HG02943 (cell line): ENCODE measurements around the gene DIDO1.

Experiments
- ATAC-seq: cut with Tn5 transposase; IDR thresholded peaks from one replicate; pipeline ENCODE4 v1.9.1; 2021; ENCODE audit warnings: mild to moderate bottlenecking, low read depth, moderate library complexity; ENCODE audit not compliant: unreplicated experiment

The DIDO1 gene

DNA sequence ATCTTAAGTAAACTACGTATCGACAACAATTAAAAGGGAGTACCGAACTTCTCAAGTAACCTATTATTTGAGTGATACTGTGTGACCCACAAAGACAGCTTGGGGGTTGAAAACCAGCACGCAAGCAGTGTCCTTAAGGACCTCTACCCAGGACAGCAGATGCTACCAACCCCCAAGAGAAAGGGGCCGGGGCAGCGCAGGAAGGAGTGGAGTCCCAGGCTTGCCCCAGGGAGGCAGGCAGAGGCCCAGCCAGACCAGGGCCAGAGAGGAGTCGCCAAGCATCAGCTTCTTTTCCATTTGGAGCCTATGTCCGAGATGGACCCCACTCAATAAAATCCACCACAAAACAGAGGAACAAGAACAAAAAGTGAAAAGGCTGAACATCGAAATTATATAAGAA, 11.9 kb downstream of the DIDO1 start:
- no peak for ATAC-seq

DNA sequence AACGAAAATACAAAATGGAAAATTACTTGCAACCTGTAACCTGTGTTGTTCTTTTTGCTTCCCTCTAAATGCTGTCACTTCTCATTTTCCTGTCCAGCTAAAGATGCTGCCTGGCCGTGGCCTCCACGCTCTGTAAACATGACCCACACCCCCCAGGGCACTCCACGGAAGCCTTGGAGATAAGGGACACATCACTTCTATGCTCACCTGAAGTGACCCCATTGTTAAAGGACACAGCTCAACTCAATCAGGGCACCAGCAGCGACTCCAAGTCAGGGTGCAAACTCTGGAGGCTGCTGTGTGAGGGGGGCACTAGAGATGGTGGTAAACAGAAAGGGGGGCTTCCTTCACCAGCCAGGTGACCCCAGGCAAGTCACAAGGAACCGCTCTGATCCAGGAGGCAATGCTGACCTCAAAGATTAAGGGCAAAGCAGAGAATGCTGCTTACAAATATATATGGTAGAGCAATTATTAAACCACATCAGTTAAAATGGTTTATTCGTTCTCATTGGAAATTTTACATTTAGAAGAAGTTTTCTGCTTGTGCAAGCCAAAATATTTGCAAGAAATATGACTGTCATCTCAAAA, 13.2 kb downstream of the DIDO1 start:
- ATAC-seq: no peak

DNA sequence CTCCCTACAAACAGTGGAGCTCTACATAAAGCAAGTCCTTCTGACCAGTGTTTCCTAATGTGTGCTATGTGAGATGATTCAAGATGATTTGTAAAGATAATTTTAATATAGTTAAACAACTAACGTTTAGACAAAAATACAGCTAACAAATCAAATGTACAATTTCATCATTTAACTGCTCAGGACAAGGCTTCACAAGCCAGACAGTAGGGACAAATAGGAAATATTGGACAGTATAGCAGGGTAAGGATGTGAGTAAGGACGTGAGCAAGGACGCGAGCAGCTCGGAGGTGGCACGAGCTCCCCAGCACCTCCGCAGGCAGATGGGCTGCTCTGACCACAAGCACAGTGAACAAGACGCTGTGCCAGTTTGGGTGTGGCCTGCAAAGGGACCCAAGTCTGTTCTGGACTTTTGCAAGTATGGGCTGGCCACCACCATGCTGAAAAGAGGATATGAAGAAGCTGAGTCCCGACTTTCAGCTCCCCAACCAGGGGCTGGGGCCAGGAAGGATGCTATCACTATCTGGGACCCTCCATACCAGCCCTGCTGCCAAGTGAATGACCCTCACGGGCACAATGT, 14.5 kb downstream of the DIDO1 start:
- no peak for ATAC-seq

DNA sequence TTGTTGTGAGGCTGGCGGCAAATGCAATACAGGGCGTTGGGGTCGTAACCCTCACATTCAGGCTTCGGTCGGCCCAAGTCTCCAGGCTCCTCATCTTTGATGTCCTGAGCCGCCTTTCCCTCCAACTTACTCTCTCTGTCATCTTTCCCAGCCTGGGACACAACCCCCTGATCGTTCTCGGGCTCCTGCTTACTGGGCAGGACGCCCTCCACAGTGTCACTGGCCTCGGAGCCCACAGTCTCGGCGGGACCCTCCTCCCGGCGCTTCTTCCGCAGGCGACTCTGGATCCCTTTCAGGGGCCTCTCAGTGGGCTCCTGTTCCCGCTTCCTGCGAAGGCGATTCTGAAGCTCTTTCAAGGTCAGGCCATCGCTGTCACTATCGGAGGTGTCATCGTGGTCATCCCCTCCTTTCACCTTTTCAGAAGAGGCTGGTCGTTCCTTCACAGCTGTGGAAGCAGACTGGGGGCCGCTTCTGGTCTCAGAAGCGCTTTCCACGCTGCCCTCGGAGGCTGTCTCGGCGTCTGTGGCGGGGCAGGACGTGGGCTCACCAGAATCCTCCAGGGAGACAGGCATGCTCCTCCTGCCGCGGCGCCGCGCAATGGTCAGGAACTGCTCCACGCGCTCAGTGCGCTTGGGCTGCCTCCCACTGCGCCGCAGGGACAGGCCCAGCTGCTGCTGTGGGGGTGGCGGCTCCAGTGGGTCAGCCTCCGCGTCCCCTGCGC, 15.4 kb downstream of the DIDO1 start:
- ATAC-seq: no peak

DNA sequence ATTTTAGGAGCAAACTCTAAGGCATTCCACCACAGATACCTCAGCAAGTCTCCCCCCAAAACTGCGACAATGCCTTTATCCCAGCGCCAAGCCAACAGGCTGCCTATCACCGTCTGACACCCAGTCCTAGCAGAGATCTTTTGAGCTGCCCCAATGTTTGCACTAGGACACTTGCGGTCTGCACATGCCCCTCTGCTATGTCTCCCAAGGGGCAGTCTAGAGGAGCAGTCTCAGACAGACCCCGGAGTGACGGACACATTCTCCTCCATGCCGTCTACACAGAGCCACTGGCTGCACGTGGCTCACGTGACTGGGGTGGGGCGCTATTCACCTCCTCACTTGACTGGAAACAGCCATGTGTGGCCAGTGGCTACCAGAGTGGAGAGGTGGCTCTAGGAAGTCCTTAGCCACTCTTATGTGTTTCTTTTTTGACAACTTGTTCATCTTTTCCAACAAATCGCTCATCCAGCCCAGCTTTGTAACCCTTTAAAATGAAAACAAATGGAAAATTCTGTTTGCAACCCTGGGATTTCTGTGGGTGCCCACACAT, 16.0 kb downstream of the DIDO1 start:
- ATAC-seq: no peak

DNA sequence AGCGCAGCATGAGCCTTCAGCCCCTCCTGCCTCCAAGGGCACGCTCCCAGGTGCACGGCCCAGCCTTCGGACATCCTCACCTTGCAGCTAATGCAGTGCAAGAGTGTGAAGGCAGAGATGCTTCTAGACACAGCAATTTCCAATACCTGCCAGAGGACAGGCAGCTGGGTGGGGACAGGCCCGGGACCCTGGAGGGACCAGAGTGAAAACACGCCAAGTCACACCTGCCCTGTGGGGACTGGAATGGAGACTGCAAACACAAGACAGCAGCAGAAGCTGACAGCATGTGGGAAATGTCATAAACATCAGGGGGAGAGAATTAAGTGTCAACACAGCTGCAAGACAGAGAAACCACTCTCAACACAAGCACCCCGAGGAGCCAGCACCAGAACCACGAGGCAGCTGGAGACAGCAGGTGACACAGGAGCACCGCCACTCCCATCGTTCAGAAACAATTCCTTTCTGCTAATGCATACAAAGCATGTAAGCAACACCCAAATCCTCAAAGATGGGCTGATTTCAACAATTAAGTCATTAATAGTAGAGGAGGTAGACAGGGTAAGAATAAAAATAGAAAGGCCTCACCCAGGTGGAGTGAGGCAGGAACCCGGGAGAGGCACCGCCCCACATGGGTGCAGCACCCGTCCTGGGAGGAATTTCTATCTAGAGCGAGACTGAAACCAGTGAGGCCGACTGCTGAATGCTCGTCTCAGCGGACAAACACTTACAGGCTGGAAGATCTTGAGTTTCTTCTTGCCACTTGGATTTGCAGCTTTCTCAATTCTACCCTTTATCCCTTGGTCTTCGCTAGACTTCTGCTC, 17.1 kb downstream of the DIDO1 start:
- no peak for ATAC-seq

DNA sequence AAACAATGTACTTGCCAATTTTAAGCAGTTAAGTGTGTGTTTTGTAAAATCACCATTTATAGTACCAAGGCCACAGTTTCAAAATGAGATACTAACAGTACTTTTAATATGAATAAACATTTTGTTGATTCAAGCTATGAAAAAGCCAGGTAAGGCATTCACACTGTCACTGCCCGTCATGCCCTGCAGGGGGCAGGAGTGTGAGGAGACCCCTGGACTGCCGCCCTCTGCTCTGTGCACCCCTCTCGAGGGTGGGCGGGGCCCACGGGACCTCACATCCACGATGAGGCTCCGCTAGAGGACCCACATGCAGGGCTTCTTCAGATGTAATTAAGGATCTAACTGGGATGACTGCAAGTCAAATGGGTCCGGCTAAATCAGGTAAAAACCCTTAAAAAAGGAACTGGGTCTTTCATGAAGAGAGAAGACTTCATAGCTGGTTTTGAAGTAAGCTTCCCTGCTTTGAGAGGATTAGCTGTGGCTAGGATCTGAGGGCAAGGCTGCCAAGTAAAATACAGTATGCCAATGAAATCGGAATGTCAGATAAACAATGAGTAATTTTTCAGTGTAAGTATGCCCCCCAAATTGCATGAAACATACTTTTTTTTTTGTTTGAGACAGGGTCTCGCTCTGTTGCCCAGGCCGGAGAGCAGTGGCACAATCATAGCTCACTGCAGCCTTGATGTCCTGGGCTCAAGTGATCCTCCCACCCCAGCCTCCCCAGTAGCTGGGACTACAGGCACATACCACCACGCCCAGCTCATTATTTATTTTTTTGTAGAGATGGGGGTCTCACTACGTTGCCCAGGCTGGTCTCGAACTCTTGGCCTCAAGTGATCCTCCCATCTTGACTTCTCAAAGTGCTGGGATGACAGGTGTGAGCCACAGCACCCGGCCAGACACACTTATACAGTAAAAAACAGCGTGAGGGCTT, 18.7 kb downstream of the DIDO1 start:
- ATAC-seq: no peak

DNA sequence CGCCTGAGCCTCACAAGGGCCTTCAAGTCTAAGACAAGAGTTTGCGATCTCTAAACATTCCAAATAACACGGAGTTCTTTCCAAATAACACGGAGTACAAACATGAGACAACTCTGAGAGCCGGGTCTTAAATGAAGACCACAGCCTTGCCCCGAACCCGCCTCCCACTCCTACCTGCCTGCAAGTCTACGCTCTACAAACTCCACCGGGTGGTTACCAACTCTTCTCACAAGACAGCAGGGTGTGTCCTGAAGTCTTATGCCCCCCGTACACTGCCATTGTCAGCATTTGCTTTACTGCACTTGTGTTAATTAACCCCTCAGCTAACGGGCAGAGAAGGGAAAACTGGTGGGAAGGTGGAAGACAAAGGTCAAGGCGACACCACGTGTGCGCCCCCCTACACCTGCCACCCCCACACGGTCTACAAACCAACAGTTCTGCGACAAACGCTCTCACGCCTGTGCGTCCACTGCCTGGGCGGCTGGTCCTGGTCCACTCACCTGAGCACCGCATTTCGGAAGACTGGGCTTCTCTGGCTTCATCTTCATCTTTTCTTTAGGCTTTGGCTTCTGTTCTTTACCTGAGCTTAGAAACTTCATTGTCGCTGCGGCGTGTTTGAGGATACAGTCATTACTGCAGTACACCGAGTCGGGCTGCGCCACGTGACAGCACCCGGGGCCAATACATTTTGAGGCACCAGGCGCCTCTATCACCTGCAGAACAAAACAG, 19.5 kb downstream of the DIDO1 start:
- ATAC-seq: no peak

DNA sequence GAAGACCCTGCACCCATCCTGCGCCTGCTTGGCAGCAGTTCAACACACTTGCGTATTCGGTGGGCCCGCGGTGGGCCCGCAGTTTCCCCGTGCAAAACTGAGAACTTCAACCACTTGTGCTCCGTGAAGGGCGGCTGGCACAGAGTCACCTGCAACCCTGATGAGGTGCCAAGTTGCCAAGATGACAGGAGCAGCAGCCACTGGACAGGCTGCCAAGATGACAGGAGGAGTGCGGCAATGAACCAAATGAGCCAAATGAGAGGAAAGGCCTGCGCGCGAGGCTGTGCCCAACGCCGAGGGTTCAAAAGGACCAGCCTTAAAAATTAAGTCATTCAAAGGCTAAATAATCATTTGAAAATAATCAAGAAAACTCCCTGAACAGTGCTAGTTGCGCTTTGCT, 20.1 kb downstream of the DIDO1 start:
- ATAC-seq: no peak

DNA sequence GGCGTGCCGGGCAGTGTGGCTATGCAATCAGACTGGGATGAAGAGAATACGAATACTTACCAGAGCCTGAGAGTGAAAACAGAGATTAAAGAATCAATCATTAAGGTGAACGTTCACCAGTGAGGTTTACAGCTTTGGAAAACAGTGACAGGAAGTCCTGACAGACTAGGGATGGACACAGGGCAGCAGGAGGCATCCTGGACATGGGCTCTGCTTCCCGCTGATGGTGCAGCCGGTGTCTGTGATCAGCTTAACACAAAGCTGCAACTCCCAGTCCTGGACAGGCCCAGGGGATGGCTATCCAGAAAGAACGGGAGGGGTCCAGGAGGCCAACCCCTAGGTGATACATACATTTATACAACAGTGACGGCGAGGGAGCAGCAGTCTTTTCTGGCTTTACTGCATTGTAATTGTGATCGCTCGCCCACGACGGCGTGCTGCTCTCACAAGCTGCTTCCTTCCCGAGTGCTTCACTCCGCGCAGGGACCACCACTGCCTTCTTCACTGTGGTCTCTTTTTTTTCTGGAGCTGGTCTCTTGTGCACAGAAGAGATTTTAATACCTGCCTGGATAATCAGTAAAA, 20.7 kb downstream of the DIDO1 start:
- ATAC-seq: no peak

DNA sequence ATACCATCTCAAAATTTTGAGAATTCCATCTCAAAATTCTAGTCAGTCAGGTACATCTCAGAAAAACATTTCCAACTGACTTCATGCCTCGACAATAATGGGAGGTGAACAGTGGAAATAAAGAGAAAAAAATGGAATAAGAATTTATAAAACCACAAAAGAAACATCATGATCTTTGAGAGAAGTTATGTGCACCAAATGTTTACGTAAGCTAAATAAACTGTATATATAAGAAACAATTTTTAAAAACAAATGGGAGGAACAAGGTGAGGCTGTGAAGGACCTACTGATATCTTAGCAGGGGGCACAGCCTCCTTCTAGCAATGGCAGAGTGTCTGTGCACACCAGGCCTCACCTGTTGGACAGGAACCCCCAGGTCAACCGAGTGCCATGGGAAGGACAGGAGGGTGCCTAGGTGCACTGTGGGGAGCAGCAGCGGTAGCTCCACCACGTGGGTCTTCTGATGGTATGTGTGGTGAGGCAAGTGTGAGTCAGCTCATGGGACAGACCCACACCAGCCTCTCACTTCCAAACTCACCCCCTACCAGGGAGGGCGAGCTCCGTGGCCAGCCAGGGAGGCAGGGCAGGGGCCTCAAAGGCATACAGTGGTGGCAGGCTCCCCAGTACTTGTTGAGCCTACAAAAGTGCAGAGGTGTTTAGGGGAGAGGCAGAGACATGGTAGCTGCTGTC, 23.2 kb downstream of the DIDO1 start:
- no peak for ATAC-seq

DNA sequence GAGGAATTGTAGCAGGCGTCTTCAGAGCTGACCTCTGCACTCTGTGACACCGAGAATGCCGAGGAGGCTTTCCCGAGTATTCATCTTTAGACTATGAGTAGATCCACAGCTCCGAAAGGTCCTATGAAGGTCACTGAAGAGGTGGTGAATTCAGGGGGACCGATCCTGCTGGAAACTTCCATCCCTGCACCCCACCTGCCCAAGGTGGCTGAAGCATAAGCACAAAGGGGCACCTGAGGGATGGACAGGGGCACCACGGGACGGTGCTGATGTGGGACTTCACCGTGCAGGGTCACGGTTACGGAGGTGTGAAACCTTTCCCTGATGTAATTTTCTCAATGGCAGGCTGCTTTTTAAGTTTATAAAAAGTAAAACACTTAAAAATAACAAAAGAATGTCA, 24.4 kb downstream of the DIDO1 start:
- no peak for ATAC-seq

DNA sequence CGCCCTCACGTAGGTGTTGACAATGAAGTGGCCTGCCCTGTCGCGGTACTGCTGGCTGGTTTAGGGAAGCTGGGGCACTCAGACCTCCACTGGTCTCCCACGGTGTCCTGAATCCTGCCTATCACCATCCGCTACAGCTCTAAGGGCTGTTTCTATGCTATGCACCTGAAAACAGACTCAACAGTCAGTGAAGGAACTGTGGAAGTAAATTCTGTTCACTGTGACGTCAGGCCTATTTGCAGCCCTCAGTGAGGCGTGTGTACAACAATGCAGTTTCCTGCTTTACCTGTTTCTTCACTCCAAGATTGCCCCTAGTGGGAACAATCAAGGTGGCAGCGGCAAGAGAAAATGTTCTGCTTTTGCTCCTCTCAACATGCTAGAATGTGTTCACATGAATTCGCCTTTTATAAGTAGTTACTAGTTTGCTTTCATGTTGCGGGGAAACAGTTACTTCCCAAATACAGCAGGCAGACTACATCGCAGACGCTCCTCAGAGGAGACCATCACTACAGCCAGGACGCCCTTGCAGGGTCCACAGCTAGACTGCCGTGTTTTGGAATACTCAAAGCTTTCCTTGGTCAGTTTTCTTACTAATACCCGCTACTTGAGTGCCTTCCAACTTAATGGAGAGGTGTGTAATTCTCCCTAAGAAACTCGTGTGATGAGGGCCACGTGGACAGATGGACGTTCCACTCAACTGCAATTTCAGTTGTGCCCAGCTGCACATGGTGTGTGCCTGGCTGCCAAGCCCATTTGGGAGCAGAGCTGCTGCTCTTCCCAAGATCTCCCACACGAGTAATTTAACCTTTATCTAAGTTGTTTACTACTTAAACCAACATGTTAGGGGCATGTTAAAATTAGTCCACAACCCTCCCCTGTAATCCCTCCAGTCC, 25.4 kb downstream of the DIDO1 start:
- ATAC-seq: no peak

DNA sequence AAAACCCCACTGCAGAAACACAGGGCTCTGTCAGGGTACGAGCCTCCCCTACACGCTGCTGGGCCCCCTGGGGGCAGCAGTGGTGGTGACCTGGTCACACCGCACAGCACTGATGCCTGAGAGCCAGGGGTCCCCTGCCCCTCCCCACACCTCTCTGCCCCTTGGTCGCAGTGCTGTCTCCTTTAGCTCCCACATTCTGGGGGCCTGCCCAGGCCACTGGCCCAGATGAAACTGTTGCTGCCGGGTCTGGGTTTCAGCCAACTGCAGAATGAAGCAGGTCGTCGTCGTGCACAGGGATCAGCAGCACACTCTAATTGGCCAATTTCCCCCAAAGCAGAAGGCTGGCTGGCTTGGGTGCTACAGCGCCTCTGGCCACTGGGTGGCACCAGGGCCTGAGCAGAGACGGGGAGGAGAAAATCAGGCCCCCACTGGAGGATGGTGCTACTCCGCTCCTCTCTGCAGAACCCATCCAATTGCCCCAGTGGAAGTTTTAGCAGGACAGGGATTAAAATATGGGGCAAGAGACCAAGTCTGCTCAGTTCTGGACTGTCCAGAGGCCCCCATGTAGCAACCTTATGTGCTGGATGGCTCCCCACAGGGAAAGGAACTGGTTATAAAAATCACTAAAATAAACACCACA, 26.1 kb downstream of the DIDO1 start:
- ATAC-seq: no peak

DNA sequence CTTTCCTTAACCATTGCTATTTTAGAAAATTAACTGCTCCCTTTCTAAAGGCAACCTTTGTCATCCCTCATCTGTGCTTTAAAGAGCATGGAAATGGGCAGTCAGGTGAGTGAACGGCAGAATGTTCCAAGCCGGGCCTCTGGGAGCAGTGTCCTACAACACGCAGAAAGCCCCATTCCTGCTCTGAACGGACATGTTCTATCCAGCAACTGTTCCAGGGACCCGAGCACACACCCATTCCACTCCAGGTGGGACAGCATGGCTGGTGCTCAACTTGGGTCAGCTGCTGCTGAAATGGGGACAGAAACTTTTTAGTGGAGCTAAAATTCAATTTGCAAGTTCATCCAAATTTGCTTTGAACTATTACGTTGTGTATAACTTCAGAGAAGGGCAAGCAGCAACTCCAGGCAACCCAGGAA, 26.7 kb downstream of the DIDO1 start:
- ATAC-seq: no peak

DNA sequence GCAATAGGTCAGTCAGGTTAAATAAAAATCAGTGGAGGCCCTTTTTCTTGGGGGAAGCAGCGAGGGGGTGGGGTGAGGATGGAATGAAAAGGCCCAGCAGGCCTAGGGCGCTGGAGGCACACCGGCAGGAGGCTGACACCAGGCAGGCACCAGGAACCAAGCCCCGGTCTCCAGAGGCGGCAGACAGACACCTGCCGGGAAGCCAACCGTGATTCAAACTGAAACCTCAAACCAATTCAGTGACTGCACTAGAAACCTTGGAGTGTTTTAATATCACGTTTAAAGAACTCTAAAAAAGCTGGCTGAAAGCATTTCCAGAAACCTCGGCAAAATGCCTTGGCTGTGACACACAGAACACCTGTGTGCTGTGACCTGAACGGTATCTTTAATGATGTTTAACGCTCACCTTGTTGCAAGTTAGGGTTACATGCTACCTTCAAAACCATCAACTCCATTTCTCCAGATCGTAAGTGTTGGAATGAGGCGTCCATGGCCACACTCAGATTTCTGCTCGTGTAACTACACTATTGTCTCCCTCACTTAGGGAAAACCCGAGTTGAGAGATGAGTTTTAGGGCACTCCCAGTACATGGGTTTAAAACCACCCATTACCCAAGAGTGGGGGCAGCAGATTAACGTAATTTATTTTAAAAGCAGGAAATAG, 27.2 kb downstream of the DIDO1 start:
- ATAC-seq: no peak
